Testis (tissue), 3 donors: ENCODE measurements around the gene DLG1. TPM values are rescaled to one million over a fixed set of nuclear protein-coding genes. Genes with fewer than 3 reads are reported as not detected.

Experiments
- DNase-seq: peaks from one replicate; pipeline ENCODE4 v3.0.0-alpha.2; 2019
- H3K27ac ChIP-seq, 2 donors: fragments of 200-600 bp; sonication (generic); one replicate each; pipeline ENCODE4 v1.5.1; 2019
- H3K27me3 ChIP-seq: fragments of 200-600 bp; sonication (generic); one replicate; pipeline ENCODE4 v1.5.1; 2019
- H3K36me3 ChIP-seq: fragments of 200-600 bp; sonication (generic); one replicate; pipeline ENCODE4 v1.5.1; 2017; ENCODE audit warnings: low read depth; ENCODE audit errors: missing control alignments
- H3K4me1 ChIP-seq: fragments of 200-600 bp; sonication (generic); one replicate; pipeline ENCODE4 v1.5.1; 2019
- H3K4me3 ChIP-seq, 2 donors: fragments of 200-600 bp; sonication (generic); one replicate each; pipeline ENCODE4 v1.5.1; 2017 to 2019
- H3K9me3 ChIP-seq: fragments of 200-600 bp; sonication (generic); one replicate; pipeline ENCODE4 v1.5.1; 2017
- CTCF ChIP-seq, 3 experiments: fragments of 450-650 bp in 2 of 3; fragments of 200-600 bp in 1 of 3; sonication (generic) in 1 of 3; IDR thresholded peaks; one replicate each; pipeline ENCODE4 v1.5.1; 2016 to 2019; ENCODE audit warnings: antibody characterized with exemption in 3 of 3, mild to moderate bottlenecking in 2 of 3, moderate library complexity in 1 of 3
- POLR2A ChIP-seq: fragments of 450-650 bp; IDR thresholded peaks from one replicate; pipeline ENCODE4 v1.6.1; 2017; ENCODE audit warnings: antibody characterized with exemption, mild to moderate bottlenecking, moderate library complexity
- WGBS, 2 donors: methylation state at CpG; one replicate each; pipeline ENCODE4 v1.1.5; 2018; 5-methylcytosine and 5-hydroxymethylcytosine counted together
- intact Hi-C: fragments of 100-400 bp; cut with DNase I; formaldehyde crosslinking; loops from one replicate; pipeline ENCODE4 v1.15.1; 2023; ENCODE audit warnings: low total_unique reads
- polyA plus RNA-seq: library from polyadenylated mRNA; stranded (reverse); fragments of 350-450 nt; fragmentation: Illumina TruSeq; extraction: RNeasy Lipid Tissue Mini Kit (QIAGEN cat#74804); gene quantifications from one replicate; pipeline ENCODE4 v1.2.3, GENCODE V29; 2014; ENCODE audit warnings: low read depth, low replicate concordance; ENCODE audit not compliant: insufficient read depth
- total RNA-seq, 2 donors: library from RNA; depleted of rRNA; stranded (reverse); fragments of >200 nt; gene quantifications; one replicate each; pipeline ENCODE4 v1.2.3, GENCODE V29; 2016

DLG1 gene
- total and polyA plus RNA-seq, 3 donors from 2014 or later, result 37.4 to 99.4 (median 99.3) TPM

GRCh38 chr3:197259096-197259495, 39.3 kb downstream of the DLG1 start:
- intact Hi-C loops, result loop anchor here (5.0 kb wide), 1 partner anchor 253 kb away; no protein-coding TSS in a partner anchor
- 65 to 75% methylated on average over 2 of the region's 2 CpGs for WGBS, 2 donors

GRCh38 chr3:197258168-197258755, 40.1 kb downstream of the DLG1 start:
- 58 to 79% methylated on average over 6 of the region's 6 CpGs for WGBS, 2 donors
- TF ChIP-seq CTCF (IDR thresholded peaks at IDR 0.05), result no peak
- no peak for TF ChIP-seq POLR2A
- no peak overlapping the region for H3K27ac ChIP-seq
- no peak overlapping the region for H3K4me3 ChIP-seq
- no peaks in the 10 kb centered on the region for H3K9me3 ChIP-seq
- intact Hi-C loops, result loop anchor here (5.0 kb wide), 1 partner anchor 254 kb away; no protein-coding TSS in a partner anchor
- no peaks in the 10 kb centered on the region for H3K27me3 ChIP-seq
- H3K36me3 ChIP-seq, result no peaks in the 10 kb centered on the region
- no peak for DNase-seq
- no peaks in the 10 kb centered on the region for H3K4me1 ChIP-seq

More at GRCh38 chr3:197259096-197259495, 39.3 kb downstream of the DLG1 start:
- no peak for DNase-seq
- H3K27ac ChIP-seq, result no peak overlapping the region
- no peaks in the 10 kb centered on the region for H3K36me3 ChIP-seq
- no peaks in the 10 kb centered on the region for H3K4me1 ChIP-seq
- no peak overlapping the region for H3K4me3 ChIP-seq
- TF ChIP-seq POLR2A (no peak), CTCF (IDR thresholded peaks at IDR 0.05) (no peak)
- no peaks in the 10 kb centered on the region for H3K27me3 ChIP-seq
- no peaks in the 10 kb centered on the region for H3K9me3 ChIP-seq

- H3K27ac ChIP-seq, result no peak overlapping the region
- H3K27me3 ChIP-seq, result no peaks in the 10 kb centered on the region
- no peaks in the 10 kb centered on the region for H3K9me3 ChIP-seq
- DNase-seq, result no peak
- H3K36me3 ChIP-seq, result no peaks in the 10 kb centered on the region
- intact Hi-C loops, result loop anchor here (5.0 kb wide), 1 partner anchor 255 kb away; no protein-coding TSS in a partner anchor
- TF ChIP-seq POLR2A (no peak), CTCF (IDR thresholded peaks at IDR 0.05) (no peak)
- no peaks in the 10 kb centered on the region for H3K4me1 ChIP-seq
- H3K4me3 ChIP-seq, result no peak overlapping the region
- WGBS, 2 donors, result 84 to 85% methylated on average over 5 of the region's 5 CpGs
Measured at GRCh38 chr3:197257711-197258110, 40.7 kb downstream of the DLG1 start.

GRCh38 chr3:197256836-197257444, 41.5 kb downstream of the DLG1 start:
- no peaks in the 10 kb centered on the region for H3K9me3 ChIP-seq
- DNase-seq, result peak; percentile 52
- TF ChIP-seq POLR2A (no peak), CTCF (IDR thresholded peaks at IDR 0.05) (peak; percentile 44 to 74 (median 54))
- no peaks in the 10 kb centered on the region for H3K36me3 ChIP-seq
- no peak overlapping the region for H3K4me3 ChIP-seq
- H3K4me1 ChIP-seq, result no peaks in the 10 kb centered on the region
- no peak overlapping the region for H3K27ac ChIP-seq
- intact Hi-C loops, result loop anchor here (5.0 kb wide), 1 partner anchor 255 kb away; no protein-coding TSS in a partner anchor
- H3K27me3 ChIP-seq, result no peaks in the 10 kb centered on the region
- 33 to 34% methylated on average over 3 of the region's 3 CpGs for WGBS, 2 donors
